Adipocyte (in vitro differentiated cells): ENCODE measurements around the gene WARS2.

ENCODE experiments used
- DNase-seq: peaks from one replicate; pipeline ENCODE4 v3.0.0-alpha.2; 2015; ENCODE audit warnings: low read depth
- H3K27me3 ChIP-seq: replicated peaks from 2 replicates; pipeline ENCODE4 v1.7.0; 2013; ENCODE audit warnings: mild to moderate bottlenecking, low read length, moderate library complexity; ENCODE audit not compliant: control insufficient read depth, insufficient read depth
- H3K36me3 ChIP-seq: 2 replicates; pipeline ENCODE4 v1.7.0; 2013; ENCODE audit warnings: low read length, mild to moderate bottlenecking, moderate library complexity; ENCODE audit not compliant: control insufficient read depth, insufficient read depth, severe bottlenecking
- H3K4me1 ChIP-seq: 2 replicates; pipeline ENCODE4 v1.7.0; 2013; ENCODE audit warnings: mild to moderate bottlenecking, low read length, moderate library complexity; ENCODE audit not compliant: control insufficient read depth, insufficient read depth
- H3K4me3 ChIP-seq: 2 replicates; pipeline ENCODE4 v1.7.0; 2013; ENCODE audit warnings: mild to moderate bottlenecking, low read length, moderate library complexity
- H3K9ac ChIP-seq: 2 replicates; pipeline ENCODE4 v1.7.0; 2013; ENCODE audit warnings: mild to moderate bottlenecking, low read length, moderate library complexity
- H3K9me3 ChIP-seq: 2 replicates; pipeline ENCODE4 v1.7.0; 2013; ENCODE audit warnings: mild to moderate bottlenecking, low read length, moderate library complexity; ENCODE audit not compliant: control insufficient read depth

Gene WARS2

GRCh38 chr1:119084798-119085197, 55.7 kb downstream of the WARS2 start:
- no peak for DNase-seq
- Histone ChIP-seq H3K27me3 (no peaks in the 10 kb centered on the region), H3K4me1 (peaks cover 40% of the 10 kb centered on the region), H3K9me3 (no peaks in the 10 kb centered on the region), H3K36me3 (no peaks in the 10 kb centered on the region), H3K4me3 (peak overlapping the region; percentile 39), H3K9ac (peak overlapping the region; percentile 30)

DNA sequence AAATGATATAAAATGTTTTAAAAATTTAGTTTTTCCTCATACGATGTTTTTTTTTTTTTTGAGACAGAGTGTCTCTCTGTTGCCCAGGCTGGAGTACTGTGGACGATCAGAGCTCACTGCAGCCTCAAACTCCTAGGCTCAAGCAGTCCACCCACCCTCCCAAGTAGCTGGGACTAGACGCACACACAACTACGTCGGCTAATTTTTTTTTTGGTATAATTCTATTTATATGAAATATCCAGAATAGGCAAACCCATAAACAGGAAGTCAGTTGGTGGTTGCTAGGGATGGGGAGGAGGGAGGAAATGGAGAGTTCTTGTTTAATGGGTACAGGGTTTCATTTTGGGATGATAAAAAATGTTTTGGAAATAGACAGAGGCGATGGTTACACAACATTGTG, 56.5 kb downstream of the WARS2 start:
- no peak for DNase-seq
- no peaks in the 10 kb centered on the region for H3K36me3 ChIP-seq

GRCh38 chr1:119083479-119083878, 57.0 kb downstream of the WARS2 start:
- Histone ChIP-seq H3K4me1 (peaks cover 45% of the 10 kb centered on the region), H3K27me3 (no peaks in the 10 kb centered on the region), H3K9ac (no peak overlapping the region), H3K36me3 (no peaks in the 10 kb centered on the region), H3K9me3 (no peaks in the 10 kb centered on the region), H3K4me3 (no peak overlapping the region)
- DNase-seq, result no peak

More for the DNA sequence above, 56.5 kb downstream of the WARS2 start:
- Histone ChIP-seq H3K4me3 (no peak overlapping the region), H3K4me1 (peaks cover 47% of the 10 kb centered on the region), H3K27me3 (no peaks in the 10 kb centered on the region), H3K9me3 (no peaks in the 10 kb centered on the region), H3K9ac (no peak overlapping the region)

GRCh38 chr1:119081700-119082099, 58.8 kb downstream of the WARS2 start:
- H3K36me3 ChIP-seq, result no peaks in the 10 kb centered on the region
- H3K4me3 ChIP-seq, result peak overlapping the region; percentile 34
- DNase-seq, result no peak
- H3K4me1 ChIP-seq, result peaks cover 36% of the 10 kb centered on the region
- no peaks in the 10 kb centered on the region for H3K27me3 ChIP-seq
- no peaks in the 10 kb centered on the region for H3K9me3 ChIP-seq
- peak overlapping the region; percentile 43 for H3K9ac ChIP-seq

DNA sequence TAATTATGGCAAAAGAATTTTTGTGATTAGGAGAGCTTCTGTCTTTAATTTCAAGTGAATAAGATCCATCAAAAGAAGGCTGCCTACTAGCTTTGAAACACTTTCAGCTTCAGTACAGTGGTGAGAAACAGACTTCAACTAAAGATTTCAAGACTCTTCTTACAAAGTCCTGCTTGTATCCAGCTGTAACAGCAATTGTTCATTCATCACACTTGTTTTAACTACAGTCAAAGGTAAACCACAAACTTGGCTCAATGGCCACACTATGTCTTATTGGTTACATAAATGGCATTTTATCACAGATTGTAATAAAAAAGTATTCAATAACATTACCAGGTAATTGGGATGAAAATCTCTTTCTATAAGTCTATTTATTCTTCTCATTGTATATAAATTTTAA, 59.2 kb downstream of the WARS2 start:
- Histone ChIP-seq H3K4me3 (peak overlapping the region; percentile 34), H3K27me3 (no peaks in the 10 kb centered on the region), H3K36me3 (no peaks in the 10 kb centered on the region), H3K4me1 (peaks cover 40% of the 10 kb centered on the region), H3K9me3 (no peaks in the 10 kb centered on the region), H3K9ac (peak overlapping the region; percentile 43)
- no peak for DNase-seq

GRCh38 chr1:119080586-119080985, 59.9 kb downstream of the WARS2 start:
- no peaks in the 10 kb centered on the region for H3K27me3 ChIP-seq
- H3K4me1 ChIP-seq, result peaks cover 45% of the 10 kb centered on the region
- peak overlapping the region; percentile 42 for H3K4me3 ChIP-seq
- H3K9me3 ChIP-seq, result no peaks in the 10 kb centered on the region
- H3K36me3 ChIP-seq, result no peaks in the 10 kb centered on the region
- H3K9ac ChIP-seq, result peak overlapping the region; percentile 72
- peak; percentile 83 for DNase-seq

DNA sequence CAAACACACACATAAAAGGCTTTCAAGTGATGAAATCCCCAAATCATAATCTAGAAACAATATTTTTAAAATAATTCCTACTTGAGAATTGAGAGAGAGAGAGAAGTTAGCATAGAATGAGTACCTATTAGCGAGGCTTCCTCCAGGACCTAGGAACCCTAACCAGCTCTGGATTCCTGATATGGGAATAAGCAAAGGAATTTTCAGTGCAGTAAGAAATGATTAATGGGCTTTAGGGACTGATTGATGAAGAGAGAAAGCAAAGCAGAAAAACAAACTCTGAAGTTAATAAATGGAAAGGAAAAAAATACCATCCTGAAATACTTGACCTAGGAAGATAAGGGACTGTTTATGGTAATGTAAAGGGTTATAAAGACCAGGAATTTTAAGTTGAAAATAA, 60.6 kb downstream of the WARS2 start:
- H3K9me3 ChIP-seq, result no peaks in the 10 kb centered on the region
- DNase-seq, result no peak
- no peak overlapping the region for H3K4me3 ChIP-seq
- H3K4me1 ChIP-seq, result peaks cover 52% of the 10 kb centered on the region
- peak overlapping the region; percentile 72 for H3K9ac ChIP-seq
- H3K27me3 ChIP-seq, result no peaks in the 10 kb centered on the region
- H3K36me3 ChIP-seq, result no peaks in the 10 kb centered on the region

GRCh38 chr1:119075614-119076013, 64.8 kb downstream of the WARS2 start:
- Histone ChIP-seq H3K4me1 (peaks cover 32% of the 10 kb centered on the region), H3K4me3 (no peak overlapping the region), H3K9ac (peak overlapping the region; percentile 75), H3K36me3 (no peaks in the 10 kb centered on the region), H3K27me3 (no peaks in the 10 kb centered on the region), H3K9me3 (no peaks in the 10 kb centered on the region)
- peak; percentile 66 for DNase-seq

DNA sequence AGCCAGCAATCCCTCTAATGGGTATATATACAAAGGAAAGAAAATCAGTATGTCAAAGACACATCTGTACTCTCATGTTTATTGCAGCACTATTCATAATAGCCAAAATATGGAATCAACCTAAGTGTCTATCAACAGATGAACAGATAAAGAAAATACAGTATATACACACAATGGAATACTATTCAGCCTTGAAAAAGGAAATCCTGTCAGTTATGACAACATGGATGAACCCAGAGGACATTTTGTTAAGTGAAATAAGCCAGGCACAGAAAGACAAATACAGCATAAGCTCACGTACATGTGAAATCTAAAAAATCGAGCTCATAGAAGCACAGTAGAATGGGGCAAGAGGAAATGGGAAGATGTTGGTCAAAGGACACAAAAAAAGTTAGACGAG, 69.1 kb downstream of the WARS2 start:
- H3K36me3 ChIP-seq, result no peaks in the 10 kb centered on the region
- no peaks in the 10 kb centered on the region for H3K27me3 ChIP-seq
- H3K9ac ChIP-seq, result no peak overlapping the region
- DNase-seq, result no peak
- H3K4me3 ChIP-seq, result no peak overlapping the region
- H3K9me3 ChIP-seq, result no peaks in the 10 kb centered on the region
- H3K4me1 ChIP-seq, result peaks cover 13% of the 10 kb centered on the region

- H3K4me1 ChIP-seq, result no peaks in the 10 kb centered on the region
- H3K4me3 ChIP-seq, result no peak overlapping the region
- H3K9ac ChIP-seq, result no peak overlapping the region
- no peaks in the 10 kb centered on the region for H3K9me3 ChIP-seq
- H3K36me3 ChIP-seq, result no peaks in the 10 kb centered on the region
- no peaks in the 10 kb centered on the region for H3K27me3 ChIP-seq
- DNase-seq, result no peak
These were observed 70.8 kb downstream of the WARS2 start for GRCh38 chr1:119069682-119070081.

DNA sequence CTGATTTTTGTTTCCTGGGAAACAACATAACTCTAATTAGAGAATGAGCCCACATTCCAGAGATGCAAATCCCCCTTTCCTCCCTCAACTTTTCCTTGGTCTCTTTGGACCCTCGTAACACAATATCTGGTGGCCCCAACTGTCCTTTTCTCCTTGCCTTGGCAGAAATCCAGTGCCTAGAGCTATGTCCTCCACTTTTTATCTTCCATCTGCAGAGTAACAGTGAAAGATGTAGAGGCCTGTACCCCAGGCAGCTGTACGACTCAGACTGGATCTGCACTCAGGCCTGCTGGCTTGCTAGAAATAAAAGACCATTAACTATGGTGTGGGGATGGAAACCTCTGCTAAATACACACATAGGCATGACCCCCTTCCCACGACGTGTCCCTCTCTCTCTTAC, 72.0 kb downstream of the WARS2 start:
- no peak overlapping the region for H3K9ac ChIP-seq
- H3K4me1 ChIP-seq, result no peaks in the 10 kb centered on the region
- H3K9me3 ChIP-seq, result no peaks in the 10 kb centered on the region
- H3K4me3 ChIP-seq, result no peak overlapping the region
- DNase-seq, result peak; percentile 17
- no peaks in the 10 kb centered on the region for H3K27me3 ChIP-seq
- no peaks in the 10 kb centered on the region for H3K36me3 ChIP-seq

DNA sequence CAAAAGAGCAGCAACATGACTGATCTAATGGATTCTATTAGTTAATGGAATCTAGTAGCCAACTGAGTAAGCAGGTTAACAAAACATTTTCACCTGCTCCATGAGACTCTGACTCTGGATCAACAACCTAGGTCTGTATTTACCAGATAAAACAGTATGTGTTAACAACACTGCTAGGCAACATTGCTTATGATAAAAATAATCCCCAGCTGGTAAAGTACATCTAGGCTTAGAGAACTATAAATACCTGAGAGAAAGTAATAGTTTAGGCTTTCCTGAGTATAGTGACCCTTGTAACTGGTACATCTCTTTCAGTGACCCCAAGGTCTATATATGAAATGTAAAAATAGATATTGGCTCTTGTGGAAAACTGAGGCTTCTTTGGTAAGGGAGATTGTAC, 78.8 kb downstream of the WARS2 start:
- no peak for DNase-seq
- H3K9ac ChIP-seq, result no peak overlapping the region
- H3K27me3 ChIP-seq, result no peaks in the 10 kb centered on the region
- H3K4me1 ChIP-seq, result no peaks in the 10 kb centered on the region
- peaks cover 5% of the 10 kb centered on the region for H3K36me3 ChIP-seq
- H3K9me3 ChIP-seq, result no peaks in the 10 kb centered on the region
- no peak overlapping the region for H3K4me3 ChIP-seq
